ENCODE data around the gene TRDN.

DNA sequence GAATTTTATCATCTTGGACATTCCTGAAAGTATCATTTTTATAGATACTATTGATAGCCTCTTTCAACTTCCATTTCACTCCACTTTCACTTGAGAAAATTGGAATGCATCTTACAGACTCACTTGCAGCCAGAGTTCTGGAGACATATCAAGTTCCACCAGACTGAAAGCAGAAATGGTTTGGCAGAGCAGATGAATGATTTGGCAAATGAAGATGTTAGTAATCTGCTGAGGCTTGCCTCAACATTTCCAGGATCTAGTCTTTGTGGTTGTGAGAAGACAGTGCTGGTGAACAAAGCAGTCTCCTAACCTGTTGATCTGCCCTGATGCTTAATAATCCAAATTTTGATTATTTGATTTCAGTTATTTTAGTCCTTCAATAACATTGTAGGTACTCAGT, 202.6 kb downstream of the TRDN start:
- TF ChIP-seq, protein P1, sequence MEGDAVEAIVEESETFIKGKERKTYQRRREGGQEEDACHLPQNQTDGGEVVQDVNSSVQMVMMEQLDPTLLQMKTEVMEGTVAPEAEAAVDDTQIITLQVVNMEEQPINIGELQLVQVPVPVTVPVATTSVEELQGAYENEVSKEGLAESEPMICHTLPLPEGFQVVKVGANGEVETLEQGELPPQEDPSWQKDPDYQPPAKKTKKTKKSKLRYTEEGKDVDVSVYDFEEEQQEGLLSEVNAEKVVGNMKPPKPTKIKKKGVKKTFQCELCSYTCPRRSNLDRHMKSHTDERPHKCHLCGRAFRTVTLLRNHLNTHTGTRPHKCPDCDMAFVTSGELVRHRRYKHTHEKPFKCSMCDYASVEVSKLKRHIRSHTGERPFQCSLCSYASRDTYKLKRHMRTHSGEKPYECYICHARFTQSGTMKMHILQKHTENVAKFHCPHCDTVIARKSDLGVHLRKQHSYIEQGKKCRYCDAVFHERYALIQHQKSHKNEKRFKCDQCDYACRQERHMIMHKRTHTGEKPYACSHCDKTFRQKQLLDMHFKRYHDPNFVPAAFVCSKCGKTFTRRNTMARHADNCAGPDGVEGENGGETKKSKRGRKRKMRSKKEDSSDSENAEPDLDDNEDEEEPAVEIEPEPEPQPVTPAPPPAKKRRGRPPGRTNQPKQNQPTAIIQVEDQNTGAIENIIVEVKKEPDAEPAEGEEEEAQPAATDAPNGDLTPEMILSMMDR (IDR thresholded peaks at IDR 0.05 in 8 of 11, conservative IDR thresholded peaks at IDR 0.05 in 3 of 11) = no peak
- TF ChIP-seq POLR2A (IDR thresholded peaks at IDR 0.05) (no peak), POLR2AphosphoS5 (IDR thresholded peaks at IDR 0.05) (no peak)
